ENCODE measurements around the gene PLCH1.

PLCH1 gene

DNA sequence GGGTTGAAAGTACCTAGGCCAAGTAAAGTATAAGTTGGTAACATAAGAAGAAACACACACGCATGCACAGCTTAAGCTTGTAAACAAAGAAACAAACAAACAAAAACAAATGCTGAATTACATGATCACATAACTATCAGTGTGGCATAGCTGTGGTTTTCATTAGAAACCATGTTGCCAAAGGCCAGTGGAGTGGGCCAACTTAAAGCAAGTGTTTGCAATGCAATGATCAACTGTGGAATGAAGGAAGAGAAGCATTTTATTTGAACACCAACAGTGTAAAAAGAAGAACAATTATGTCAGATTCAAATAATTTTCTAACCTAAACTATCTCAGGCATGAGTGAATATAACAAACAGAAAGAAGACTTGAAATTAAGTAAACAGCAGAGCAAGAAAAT is 252.0 kb downstream of the PLCH1 start:
- TF ChIP-seq, protein P1, sequence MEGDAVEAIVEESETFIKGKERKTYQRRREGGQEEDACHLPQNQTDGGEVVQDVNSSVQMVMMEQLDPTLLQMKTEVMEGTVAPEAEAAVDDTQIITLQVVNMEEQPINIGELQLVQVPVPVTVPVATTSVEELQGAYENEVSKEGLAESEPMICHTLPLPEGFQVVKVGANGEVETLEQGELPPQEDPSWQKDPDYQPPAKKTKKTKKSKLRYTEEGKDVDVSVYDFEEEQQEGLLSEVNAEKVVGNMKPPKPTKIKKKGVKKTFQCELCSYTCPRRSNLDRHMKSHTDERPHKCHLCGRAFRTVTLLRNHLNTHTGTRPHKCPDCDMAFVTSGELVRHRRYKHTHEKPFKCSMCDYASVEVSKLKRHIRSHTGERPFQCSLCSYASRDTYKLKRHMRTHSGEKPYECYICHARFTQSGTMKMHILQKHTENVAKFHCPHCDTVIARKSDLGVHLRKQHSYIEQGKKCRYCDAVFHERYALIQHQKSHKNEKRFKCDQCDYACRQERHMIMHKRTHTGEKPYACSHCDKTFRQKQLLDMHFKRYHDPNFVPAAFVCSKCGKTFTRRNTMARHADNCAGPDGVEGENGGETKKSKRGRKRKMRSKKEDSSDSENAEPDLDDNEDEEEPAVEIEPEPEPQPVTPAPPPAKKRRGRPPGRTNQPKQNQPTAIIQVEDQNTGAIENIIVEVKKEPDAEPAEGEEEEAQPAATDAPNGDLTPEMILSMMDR (IDR thresholded peaks at IDR 0.05; ENCODE audit: low read depth, low read length), result no peak
- H3K4me3 ChIP-seq (replicated peaks in 1 of 2; ENCODE audit: low read depth in 2 of 2, low read length in 2 of 2), result no peak overlapping the region
- no peak for DNase-seq (ENCODE audit: low read depth in 2 of 2)

DNA sequence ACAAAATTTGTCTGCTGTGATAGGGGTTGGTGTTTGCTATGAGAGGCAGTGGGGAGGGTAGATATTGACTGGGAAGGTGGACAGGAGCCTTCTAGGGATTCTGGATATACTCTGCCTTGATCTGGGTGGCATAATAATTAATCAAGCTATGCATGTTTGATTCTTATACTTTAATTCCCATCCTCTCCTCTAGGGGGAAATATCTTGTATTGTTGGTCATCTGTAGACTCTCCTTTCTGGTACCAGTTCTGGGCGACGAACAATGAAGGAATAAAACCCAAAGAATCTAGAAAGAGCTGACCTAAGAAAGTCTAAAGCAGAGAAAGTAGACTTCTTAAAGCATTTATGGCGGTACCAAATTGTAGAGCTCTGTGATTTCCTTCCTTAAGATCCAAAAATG is 253.2 kb downstream of the PLCH1 start:
- no peak overlapping the region for H3K4me3 ChIP-seq (replicated peaks in 1 of 2; ENCODE audit: low read depth in 2 of 2, low read length in 2 of 2)
- DNase-seq (ENCODE audit: low read depth in 2 of 2), result no peak
- TF ChIP-seq, protein P1 (IDR thresholded peaks at IDR 0.05; ENCODE audit: low read depth, low read length), result no peak

DNA sequence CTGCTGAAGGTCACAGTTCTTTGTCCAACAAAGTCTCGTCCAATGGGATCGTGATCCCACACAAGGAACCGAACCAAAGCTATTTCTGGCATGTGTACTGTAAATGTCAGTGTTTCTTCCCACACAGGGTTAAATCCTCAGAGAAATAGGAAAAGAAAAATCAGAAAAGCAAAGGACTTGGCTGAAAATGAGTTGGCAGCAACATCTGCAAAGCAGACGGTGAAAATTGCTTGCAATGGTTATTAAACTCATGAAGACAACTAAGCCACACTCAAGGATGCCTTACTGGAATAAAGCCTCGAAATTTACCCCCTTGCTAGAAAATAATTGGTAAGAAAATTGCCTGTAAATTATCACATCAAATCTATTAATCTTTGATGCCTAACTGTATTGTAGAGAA is 256.2 kb downstream of the PLCH1 start:
- TF ChIP-seq, protein P1 (IDR thresholded peaks at IDR 0.05; ENCODE audit: low read depth, low read length), result no peak

DNA sequence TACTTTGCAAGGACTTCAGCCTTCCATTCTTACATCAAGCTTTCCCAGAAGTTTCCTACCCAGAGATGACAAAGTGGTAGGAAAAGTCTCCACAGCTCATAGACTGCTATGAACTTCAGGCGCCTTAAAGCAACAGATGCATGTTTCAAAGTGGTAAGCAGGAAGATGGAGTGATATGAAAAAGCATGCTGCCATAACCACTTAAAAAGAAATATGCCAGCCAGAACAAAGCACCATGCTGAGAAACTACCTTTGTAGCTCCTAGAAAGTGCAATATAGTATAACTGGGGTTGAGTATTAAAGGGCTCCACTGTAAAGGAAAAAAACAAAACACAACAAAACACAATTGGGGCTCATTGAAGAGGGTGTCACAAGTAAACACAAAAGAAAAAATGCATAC is 259.0 kb downstream of the PLCH1 start:
- DNase-seq (ENCODE audit: low read depth in 2 of 2), result no peak
- TF ChIP-seq, protein P1 (IDR thresholded peaks at IDR 0.05; ENCODE audit: low read depth, low read length), result no peak
- H3K4me3 ChIP-seq (replicated peaks in 1 of 2; ENCODE audit: low read depth in 2 of 2, low read length in 2 of 2), result no peak overlapping the region

More for the DNA sequence above, 256.2 kb downstream of the PLCH1 start:
- no peak for DNase-seq (ENCODE audit: low read depth in 2 of 2)
- no peak overlapping the region for H3K4me3 ChIP-seq (replicated peaks in 1 of 2; ENCODE audit: low read depth in 2 of 2, low read length in 2 of 2)

DNA sequence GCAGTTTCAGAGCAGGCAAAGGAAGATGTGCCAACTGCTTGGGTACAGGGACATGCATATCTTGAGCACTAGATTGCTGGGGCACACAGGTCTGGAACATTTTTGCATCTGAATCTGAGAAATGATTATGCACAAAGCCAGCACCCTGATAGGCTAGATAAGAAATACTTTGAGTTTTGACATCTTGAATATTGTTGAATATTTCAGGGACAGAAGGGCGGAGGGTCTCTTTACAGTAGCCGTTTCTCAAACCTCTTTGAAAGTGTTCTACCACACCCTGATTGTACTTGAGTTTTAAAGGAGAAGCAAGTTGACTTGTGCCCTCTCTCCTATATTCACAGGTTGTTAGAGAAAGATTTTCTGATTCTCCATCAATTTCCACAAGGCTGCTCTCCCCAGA is 263.3 kb downstream of the PLCH1 start:
- TF ChIP-seq, protein P1 (IDR thresholded peaks at IDR 0.05; ENCODE audit: low read depth, low read length), result no peak
- no peak for DNase-seq (ENCODE audit: low read depth in 2 of 2)
- H3K4me3 ChIP-seq (replicated peaks in 1 of 2; ENCODE audit: low read depth in 2 of 2, low read length in 2 of 2), result no peak overlapping the region

DNA sequence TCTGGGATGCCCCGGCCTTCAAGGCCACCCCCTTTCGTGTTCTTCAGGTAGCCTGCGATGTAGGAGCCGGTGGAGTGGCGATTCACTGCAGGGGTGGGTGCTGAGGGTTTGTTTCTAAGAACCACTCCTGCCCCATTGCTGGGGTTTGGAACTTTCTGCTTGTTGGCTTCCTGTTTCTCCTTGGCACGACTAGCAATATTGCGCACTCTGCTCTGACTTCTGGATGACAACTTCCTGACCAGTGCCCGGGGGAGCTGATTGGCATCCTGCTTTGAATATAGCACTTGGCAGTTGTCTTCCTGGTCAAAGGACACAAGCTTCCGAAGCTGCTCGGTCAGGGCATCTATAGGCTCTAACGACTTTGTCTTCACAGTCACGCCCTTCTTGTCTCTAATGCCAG is 263.8 kb downstream of the PLCH1 start:
- H3K4me3 ChIP-seq (replicated peaks in 1 of 2; ENCODE audit: low read depth in 2 of 2, low read length in 2 of 2), result no peak overlapping the region
- TF ChIP-seq, protein P1 (IDR thresholded peaks at IDR 0.05; ENCODE audit: low read depth, low read length), result no peak
- DNase-seq (ENCODE audit: low read depth in 2 of 2), result no peak

DNA sequence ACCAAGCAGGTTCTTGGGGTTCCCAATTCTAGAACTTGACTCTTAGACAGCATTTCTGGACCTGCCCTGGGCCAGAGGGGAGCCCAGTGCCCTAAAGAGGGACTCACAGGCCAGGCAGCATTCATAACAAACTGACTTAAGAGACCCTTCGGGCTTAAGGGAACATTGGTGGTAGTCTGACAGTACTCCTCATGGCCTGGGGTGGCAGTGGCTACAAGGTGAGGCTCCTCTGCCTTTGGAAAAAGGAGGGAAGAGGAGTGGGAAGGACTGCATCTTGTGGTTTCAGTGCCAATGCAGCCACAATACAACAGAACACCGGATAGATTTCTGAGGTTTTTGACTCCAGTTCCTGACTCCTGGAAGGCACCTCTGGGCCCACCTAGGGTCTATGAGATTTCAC is 279.2 kb downstream of the PLCH1 start:
- no peak for DNase-seq (ENCODE audit: low read depth in 2 of 2)
- no peak overlapping the region for H3K4me3 ChIP-seq (replicated peaks in 1 of 2; ENCODE audit: low read depth in 2 of 2, low read length in 2 of 2)
- TF ChIP-seq, protein P1 (IDR thresholded peaks at IDR 0.05; ENCODE audit: low read depth, low read length), result no peak
